ENCODE results near the gene POLL.

DNA sequence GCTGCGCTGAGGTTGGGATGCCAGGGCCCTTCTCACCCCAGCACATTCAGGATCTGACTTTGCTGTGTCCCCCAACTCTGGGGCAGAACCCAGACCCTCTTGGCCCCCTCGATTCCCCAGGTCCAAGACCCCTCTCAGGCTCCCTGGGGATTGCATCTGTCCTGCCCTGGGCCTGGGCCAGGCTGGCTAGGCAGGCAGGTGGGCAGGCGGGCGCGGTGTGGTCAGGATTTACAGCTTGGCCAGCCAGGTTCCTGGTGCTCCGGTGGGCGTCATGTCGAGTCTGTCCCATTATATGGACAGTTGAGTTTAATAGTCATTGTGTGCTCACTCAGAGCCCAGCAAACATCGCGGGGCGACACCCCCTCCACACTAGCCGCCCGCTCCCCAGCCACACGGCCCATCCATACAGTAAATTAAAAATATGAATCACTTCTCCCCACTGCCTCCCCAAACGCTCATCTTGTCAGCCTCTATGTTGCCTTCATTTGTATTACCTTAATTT is 23.5 kb downstream of the POLL start:
- TF ChIP-seq CTCF (IDR thresholded peaks at IDR 0.05; ENCODE audit: insufficient read depth, low read length) (no peak), POLR2AphosphoS5 (IDR thresholded peaks at IDR 0.05; ENCODE audit: low read depth) (no peak)
